Loucy (cell line): ENCODE results near the gene AMZ1.
A peak's percentile ranks its signal among the peaks of the same experiment; 100 is the strongest.
"Not testable (repeated sequence)": the region's sequence is repeated elsewhere in the genome, so short reads cannot be mapped to it uniquely, and the experiment has no call there.

Experiments used
- H2AFZ ChIP-seq: fragments of 200-600 bp; sonication (generic); 2 replicates; pipeline ENCODE4 v1.6.0; 2016; ENCODE audit warnings: antibody characterized with exemption, mild to moderate bottlenecking, low read length, moderate library complexity
- H3F3A ChIP-seq: fragments of 200-600 bp; 2 replicates; pipeline ENCODE4 v1.6.0; 2016; ENCODE audit warnings: antibody characterized with exemption, low read depth, mild to moderate bottlenecking
- H3K27me3 ChIP-seq: fragments of 200-600 bp; sonication (generic); 2 replicates; pipeline ENCODE4 v1.6.1; 2014; ENCODE audit warnings: low read length, mild to moderate bottlenecking; ENCODE audit not compliant: insufficient read depth, poor library complexity, severe bottlenecking
- H3K36me3 ChIP-seq: fragments of 200-600 bp; sonication (generic); 2 replicates; pipeline ENCODE4 v1.6.1; 2016; ENCODE audit warnings: low read length; ENCODE audit not compliant: insufficient read depth
- H3K4me1 ChIP-seq: fragments of 200-600 bp; sonication (generic); 2 replicates; pipeline ENCODE4 v1.5.1; 2014; ENCODE audit warnings: low read length, mild to moderate bottlenecking; ENCODE audit not compliant: insufficient read depth, poor library complexity, severe bottlenecking
- H3K4me2 ChIP-seq: fragments of 200-600 bp; sonication (generic); 2 replicates; pipeline ENCODE4 v1.6.0; 2014; ENCODE audit warnings: antibody characterized with exemption, low read length, low read depth, mild to moderate bottlenecking; ENCODE audit not compliant: poor library complexity, severe bottlenecking
- H3K4me3 ChIP-seq: fragments of 200-600 bp; sonication (generic); 2 replicates; pipeline ENCODE4 v1.5.1; 2014; ENCODE audit warnings: low read length, mild to moderate bottlenecking, mixed read lengths; ENCODE audit not compliant: poor library complexity, severe bottlenecking
- H3K79me2 ChIP-seq: fragments of 200-600 bp; sonication (generic); 2 replicates; pipeline ENCODE4 v1.6.1; 2014; ENCODE audit warnings: low read length; ENCODE audit not compliant: insufficient read depth
- H3K9ac ChIP-seq: fragments of 200-600 bp; sonication (generic); 2 replicates; pipeline ENCODE4 v1.6.0; 2014; ENCODE audit warnings: mild to moderate bottlenecking, low read depth, low read length, moderate library complexity; ENCODE audit not compliant: poor library complexity, severe bottlenecking
- H3K9me2 ChIP-seq: fragments of 200-600 bp; sonication (generic); replicated peaks from 2 replicates; pipeline ENCODE4 v1.6.1; 2016; ENCODE audit warnings: low read depth, low read length, mixed read lengths
- H3K9me3 ChIP-seq: fragments of 200-600 bp; sonication (generic); 2 replicates; pipeline ENCODE4 v1.6.1; 2014; ENCODE audit warnings: mild to moderate bottlenecking, antibody characterized with exemption, low read length, low read depth; ENCODE audit not compliant: insufficient read depth
- H4K20me1 ChIP-seq: fragments of 200-600 bp; sonication (generic); 2 replicates; pipeline ENCODE4 v1.6.0; 2014; ENCODE audit warnings: antibody characterized with exemption, low read length, mild to moderate bottlenecking; ENCODE audit not compliant: insufficient read depth, poor library complexity, severe bottlenecking
- EZH2phosphoT487 ChIP-seq: fragments of 200-600 bp; IDR thresholded peaks from 2 replicates; pipeline ENCODE4 v1.6.1; 2018; ENCODE audit warnings: antibody characterized with exemption, mild to moderate bottlenecking, moderate library complexity, borderline replicate concordance
- TF ChIP-seq, protein P1 (sequence below): fragments of 200-600 bp; sonication (generic); conservative IDR thresholded peaks from 2 replicates; pipeline ENCODE4 v1.5.1; 2014; ENCODE audit warnings: mild to moderate bottlenecking, antibody characterized with exemption, low read length

AMZ1 gene

DNA sequence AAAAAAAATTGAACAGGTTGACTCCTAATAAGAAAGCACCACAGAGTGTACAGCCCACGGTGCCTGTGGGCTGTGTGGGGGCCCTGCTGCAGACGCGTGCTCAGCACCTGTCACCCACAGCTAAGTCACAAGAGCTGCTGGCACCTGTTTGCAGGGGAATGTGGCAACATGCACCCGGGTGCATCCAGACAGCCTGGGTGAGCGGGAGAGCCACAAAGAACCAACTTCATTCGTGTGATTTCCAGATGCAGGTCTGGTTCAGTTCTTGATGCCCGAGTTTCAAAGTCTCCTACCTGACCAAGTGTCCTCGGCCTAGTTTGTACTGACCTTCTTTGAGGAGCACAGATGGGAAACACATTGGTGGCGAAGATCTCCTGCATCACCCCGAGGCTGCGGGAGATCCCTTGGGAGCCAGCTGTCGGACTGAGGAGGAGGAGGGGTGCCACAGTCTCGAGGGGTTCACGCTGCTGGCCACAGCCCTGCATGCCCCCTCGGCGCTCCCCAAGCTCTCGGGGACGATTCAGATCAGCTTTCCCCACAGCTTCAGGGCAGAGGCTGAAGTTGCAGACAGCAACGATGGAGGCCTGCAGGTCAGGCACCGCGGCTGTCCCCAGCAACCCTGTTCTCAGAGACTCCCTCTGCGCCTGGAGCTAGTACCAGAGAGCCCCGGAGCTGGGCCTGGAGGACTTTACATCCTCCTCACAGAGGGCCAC, 35.3 kb downstream of the AMZ1 start:
- peaks cover 39% of the 10 kb centered on the region for H3K4me1 ChIP-seq
- H4K20me1 ChIP-seq, result no peaks in the 10 kb centered on the region
- H3F3A ChIP-seq, result no peaks in the 10 kb centered on the region
- no peak overlapping the region for H3K4me2 ChIP-seq
- no peaks in the 10 kb centered on the region for H3K9me3 ChIP-seq
- no peak overlapping the region for H2AFZ ChIP-seq
- no peaks in the 10 kb centered on the region for H3K27me3 ChIP-seq
- no peak for TF ChIP-seq EZH2phosphoT487
- TF ChIP-seq, protein P1, sequence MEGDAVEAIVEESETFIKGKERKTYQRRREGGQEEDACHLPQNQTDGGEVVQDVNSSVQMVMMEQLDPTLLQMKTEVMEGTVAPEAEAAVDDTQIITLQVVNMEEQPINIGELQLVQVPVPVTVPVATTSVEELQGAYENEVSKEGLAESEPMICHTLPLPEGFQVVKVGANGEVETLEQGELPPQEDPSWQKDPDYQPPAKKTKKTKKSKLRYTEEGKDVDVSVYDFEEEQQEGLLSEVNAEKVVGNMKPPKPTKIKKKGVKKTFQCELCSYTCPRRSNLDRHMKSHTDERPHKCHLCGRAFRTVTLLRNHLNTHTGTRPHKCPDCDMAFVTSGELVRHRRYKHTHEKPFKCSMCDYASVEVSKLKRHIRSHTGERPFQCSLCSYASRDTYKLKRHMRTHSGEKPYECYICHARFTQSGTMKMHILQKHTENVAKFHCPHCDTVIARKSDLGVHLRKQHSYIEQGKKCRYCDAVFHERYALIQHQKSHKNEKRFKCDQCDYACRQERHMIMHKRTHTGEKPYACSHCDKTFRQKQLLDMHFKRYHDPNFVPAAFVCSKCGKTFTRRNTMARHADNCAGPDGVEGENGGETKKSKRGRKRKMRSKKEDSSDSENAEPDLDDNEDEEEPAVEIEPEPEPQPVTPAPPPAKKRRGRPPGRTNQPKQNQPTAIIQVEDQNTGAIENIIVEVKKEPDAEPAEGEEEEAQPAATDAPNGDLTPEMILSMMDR, result no peak
- peaks cover 9% of the 10 kb centered on the region; the same call in 1 of the 2 replicates for H3K79me2 ChIP-seq
- H3K4me3 ChIP-seq, result no peak overlapping the region
- H3K36me3 ChIP-seq, result peaks cover 28% of the 10 kb centered on the region; the same call in 1 of the 2 replicates
- peak overlapping the region; percentile 20 for H3K9ac ChIP-seq
- no peaks in the 10 kb centered on the region for H3K9me2 ChIP-seq

DNA sequence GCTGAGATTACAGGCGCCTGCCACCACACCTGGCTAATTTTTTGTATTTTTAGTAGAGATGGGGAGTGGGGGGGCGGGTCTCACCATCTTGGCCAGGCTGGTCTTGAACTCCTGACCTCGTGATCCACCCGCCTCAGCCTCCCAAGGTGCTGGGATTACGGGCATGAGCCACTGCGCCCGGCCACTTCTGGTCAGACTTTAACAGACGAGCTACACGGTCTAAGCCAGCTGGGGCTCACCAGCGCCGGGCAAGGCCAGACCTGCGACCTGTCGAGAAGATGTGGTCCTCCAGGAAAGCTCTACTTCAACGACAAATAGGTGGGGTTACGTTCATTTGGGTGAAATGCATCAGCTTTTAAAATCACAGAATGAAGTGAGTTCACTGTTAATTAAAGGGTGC, 36.0 kb downstream of the AMZ1 start:
- not testable (repeated sequence) for H3K4me3 ChIP-seq, H3K79me2 ChIP-seq, H3K9me3 ChIP-seq, H4K20me1 ChIP-seq, H3K9ac ChIP-seq, H3K9me2 ChIP-seq, H3K4me2 ChIP-seq, H3K27me3 ChIP-seq, H2AFZ ChIP-seq, H3F3A ChIP-seq
- peaks cover 31% of the 10 kb centered on the region for H3K4me1 ChIP-seq
- peaks cover 30% of the 10 kb centered on the region; the same call in 1 of the 2 replicates for H3K36me3 ChIP-seq

DNA sequence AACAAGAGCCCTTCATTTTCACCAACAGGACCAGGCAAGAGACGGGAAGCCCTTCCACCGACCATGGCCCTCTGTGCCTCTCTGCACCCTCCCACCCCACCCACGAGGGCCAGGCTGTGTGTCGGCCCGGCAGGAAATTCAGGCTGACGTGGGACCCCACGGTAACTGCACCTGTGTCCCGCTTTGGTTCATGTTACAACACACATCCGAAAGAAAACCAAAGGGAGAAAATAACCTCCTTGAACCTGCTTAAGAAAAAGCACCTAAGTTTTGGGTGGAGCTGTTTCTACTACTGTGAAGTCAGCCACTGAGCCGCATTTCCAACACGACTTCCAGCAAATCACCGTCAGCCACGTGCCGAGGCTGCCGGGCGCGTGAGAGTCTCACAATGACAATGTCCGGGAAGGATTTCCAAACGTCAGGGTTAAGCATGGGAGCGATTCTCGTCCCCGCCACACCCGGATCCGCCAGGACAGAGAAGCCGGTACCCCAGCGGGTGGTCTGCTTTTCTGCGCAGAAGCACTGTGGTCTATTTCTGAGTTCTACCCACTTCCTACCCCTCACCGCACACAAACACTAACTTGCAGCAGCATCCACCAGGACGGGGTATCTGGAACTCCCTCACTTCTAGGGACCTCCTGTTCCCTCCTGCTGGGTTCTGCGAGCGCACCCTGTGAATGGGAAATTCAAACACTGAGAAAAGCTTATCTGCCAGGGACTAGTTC, 36.6 kb downstream of the AMZ1 start:
- peaks cover 4% of the 10 kb centered on the region; the same call in 1 of the 2 replicates for H3K79me2 ChIP-seq
- H3K4me2 ChIP-seq, result no peak overlapping the region
- peaks cover 26% of the 10 kb centered on the region for H3K4me1 ChIP-seq

More for the DNA sequence above, 36.6 kb downstream of the AMZ1 start:
- Histone ChIP-seq H3K4me3 (no peak overlapping the region), H3K9me2 (no peaks in the 10 kb centered on the region), H4K20me1 (no peaks in the 10 kb centered on the region), H3F3A (no peaks in the 10 kb centered on the region), H3K27me3 (no peaks in the 10 kb centered on the region), H2AFZ (no peak overlapping the region), H3K9ac (no peak overlapping the region), H3K9me3 (no peaks in the 10 kb centered on the region), H3K36me3 (peaks cover 36% of the 10 kb centered on the region; the same call in 1 of the 2 replicates)
- no peak for TF ChIP-seq EZH2phosphoT487
- TF ChIP-seq, protein P1, result no peak
